HepG2 (cell line): Measurements from ENCODE around the gene AURKA. TPM values are rescaled to one million over a fixed set of nuclear protein-coding genes. Genes with fewer than 3 reads are reported as not detected.

ENCODE experiments used
- CCAR2 ChIP-seq: fragments of 200-400 bp; formaldehyde crosslinking; optimal IDR thresholded peaks from 2 replicates; pipeline ENCODE3; 2018; ENCODE audit warnings: low read depth, mild to moderate bottlenecking, low read length, moderate library complexity
- KAT2B ChIP-seq: fragments of 150-350 bp; IDR thresholded peaks from 2 replicates; pipeline ENCODE4 v1.6.1; 2014; ENCODE audit warnings: low read depth, low read length, borderline replicate concordance
- PPARG ChIP-seq: conservative IDR thresholded peaks from 2 replicates; pipeline ENCODE4 v1.6.1; 2016; ENCODE audit warnings: missing biosample characterization, missing genetic modification reagents
- RBM22 ChIP-seq: fragments of 200-400 bp; formaldehyde crosslinking; optimal IDR thresholded peaks from 2 replicates; pipeline ENCODE3; 2017; ENCODE audit warnings: mild to moderate bottlenecking, low read length, moderate library complexity
- TBL1XR1 ChIP-seq: fragments of 150-350 bp; IDR thresholded peaks from 2 replicates; pipeline ENCODE4 v1.6.1; 2014; ENCODE audit warnings: borderline replicate concordance, low read length; ENCODE audit not compliant: partially characterized antibody
- TSC22D2 ChIP-seq: sonication (generic); formaldehyde crosslinking; IDR thresholded peaks from 2 replicates; pipeline ENCODE4 v1.5.1; 2020; ENCODE audit warnings: missing genetic modification reagents, mild to moderate bottlenecking, borderline replicate concordance
- ZEB1 ChIP-seq: IDR thresholded peaks from 2 replicates; pipeline ENCODE4 v1.6.1; 2012; ENCODE audit warnings: mild to moderate bottlenecking, low read depth, inconsistent platforms; ENCODE audit not compliant: insufficient replicate concordance
- ZFYVE20 ChIP-seq: sonication (generic); formaldehyde crosslinking; IDR thresholded peaks from 2 replicates; pipeline ENCODE4 v1.8.0; 2023; ENCODE audit warnings: low read depth, mild to moderate bottlenecking, moderate library complexity, missing genetic modification reagents, borderline replicate concordance
- ZNF160 ChIP-seq: sonication (generic); formaldehyde crosslinking; IDR thresholded peaks from 2 replicates; pipeline ENCODE4 v1.8.0; 2022; ENCODE audit warnings: mild to moderate bottlenecking, inconsistent platforms, missing genetic modification reagents
- ZNF20 ChIP-seq: sonication (generic); formaldehyde crosslinking; IDR thresholded peaks from 2 replicates; pipeline ENCODE4 v1.4.0; 2020; ENCODE audit warnings: mild to moderate bottlenecking, moderate library complexity, missing genetic modification reagents
- ZNF564 ChIP-seq: sonication (generic); formaldehyde crosslinking; IDR thresholded peaks from 2 replicates; pipeline ENCODE4 v1.8.1; 2023; ENCODE audit warnings: mild to moderate bottlenecking, missing genetic modification reagents
- polyA plus RNA-seq, 8 experiments: library from polyadenylated mRNA; depleted of rRNA in 3 of 8; stranded (reverse) in 7 of 8; unstranded in 1 of 8; fragments of >200 nt; fragmentation: Illumina TruSeq in 4 of 8; extraction: Trizol in 4 of 8; gene quantifications; 2 replicates each; pipeline versions ENCODE4 v1.2.1 to v1.2.3, GENCODE V29; 2011 to 2016; ENCODE audit warnings: low read depth in 4 of 8, missing spikeins in 1 of 8, mixed read lengths in 1 of 8; ENCODE audit not compliant: insufficient read depth in 1 of 8
- total RNA-seq, 5 experiments: library from RNA; depleted of rRNA; stranded (reverse); fragments of >200 nt; fragmentation: Illumina TruSeq; extraction: Trizol; gene quantifications; 2 replicates each; pipeline ENCODE4 v1.2.3, GENCODE V29; 2016; ENCODE audit warnings: low read depth in 1 of 5
- TF ChIP-seq, protein P1 (sequence below): sonication (generic); formaldehyde crosslinking; IDR thresholded peaks from 2 replicates; pipeline ENCODE4 v1.4.0; 2020; ENCODE audit warnings: missing genetic modification reagents
- TF ChIP-seq, protein P2 (sequence below): sonication (generic); formaldehyde crosslinking; IDR thresholded peaks from 2 replicates; pipeline ENCODE4 v1.4.0; 2020; ENCODE audit warnings: missing genetic modification reagents
- TF ChIP-seq, protein P3 (sequence below): sonication (generic); formaldehyde crosslinking; IDR thresholded peaks from 2 replicates; pipeline ENCODE4 v1.9.0; 2022; ENCODE audit warnings: missing genetic modification reagents, mild to moderate bottlenecking, borderline replicate concordance
- TF ChIP-seq, protein P4 (sequence below): sonication (generic); formaldehyde crosslinking; IDR thresholded peaks from 2 replicates; pipeline ENCODE4 v1.4.0; 2020; ENCODE audit warnings: mild to moderate bottlenecking, missing genetic modification reagents

The AURKA gene
- total and polyA plus RNA-seq, 2 of the 13 experiments (the other 11 are each of a cell fraction or from before 2014, with no cell fraction given), result 96.4 to 224 TPM

DNA sequence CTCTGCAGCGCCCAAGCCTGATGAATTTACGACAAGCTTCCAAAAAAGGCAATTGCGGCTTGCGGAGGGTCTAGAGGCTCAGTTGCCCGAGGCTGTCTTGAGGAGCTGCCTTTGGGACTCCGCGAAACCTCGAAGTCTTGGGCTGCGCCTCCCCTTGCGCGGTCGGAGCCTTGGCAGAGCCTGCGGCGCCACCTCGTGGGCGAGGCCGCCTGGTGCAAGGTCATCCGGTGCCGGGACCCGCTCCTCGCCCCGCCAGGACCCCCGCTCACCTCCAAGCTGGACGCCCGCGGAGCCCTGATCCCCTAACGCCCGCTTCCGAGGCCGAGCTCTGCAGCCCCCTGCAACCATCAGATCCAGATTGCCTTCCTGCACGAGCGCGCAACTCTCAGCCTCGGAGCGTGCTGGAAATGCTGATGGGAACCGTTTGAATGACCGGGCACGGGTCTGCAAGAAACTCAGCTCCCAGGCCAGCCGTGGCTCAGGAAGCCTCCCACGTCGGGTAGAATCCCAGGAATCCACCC, 48.1 kb downstream of the AURKA start (continued):
- TF ChIP-seq TSC22D2 (no peak), KAT2B (no peak), ZNF160 (CRISPR knock-in tag) (no peak), CCAR2 (no peak), RBM22 (no peak), ZFYVE20 (CRISPR knock-in tag) (no peak), ZNF20 (CRISPR knock-in tag) (no peak), PPARG (CRISPR knock-in tag) (no peak), TBL1XR1 (peak; percentile 29), ZEB1 (no peak), ZNF564 (CRISPR knock-in tag) (peak; percentile 94)
- TF ChIP-seq, protein P1, sequence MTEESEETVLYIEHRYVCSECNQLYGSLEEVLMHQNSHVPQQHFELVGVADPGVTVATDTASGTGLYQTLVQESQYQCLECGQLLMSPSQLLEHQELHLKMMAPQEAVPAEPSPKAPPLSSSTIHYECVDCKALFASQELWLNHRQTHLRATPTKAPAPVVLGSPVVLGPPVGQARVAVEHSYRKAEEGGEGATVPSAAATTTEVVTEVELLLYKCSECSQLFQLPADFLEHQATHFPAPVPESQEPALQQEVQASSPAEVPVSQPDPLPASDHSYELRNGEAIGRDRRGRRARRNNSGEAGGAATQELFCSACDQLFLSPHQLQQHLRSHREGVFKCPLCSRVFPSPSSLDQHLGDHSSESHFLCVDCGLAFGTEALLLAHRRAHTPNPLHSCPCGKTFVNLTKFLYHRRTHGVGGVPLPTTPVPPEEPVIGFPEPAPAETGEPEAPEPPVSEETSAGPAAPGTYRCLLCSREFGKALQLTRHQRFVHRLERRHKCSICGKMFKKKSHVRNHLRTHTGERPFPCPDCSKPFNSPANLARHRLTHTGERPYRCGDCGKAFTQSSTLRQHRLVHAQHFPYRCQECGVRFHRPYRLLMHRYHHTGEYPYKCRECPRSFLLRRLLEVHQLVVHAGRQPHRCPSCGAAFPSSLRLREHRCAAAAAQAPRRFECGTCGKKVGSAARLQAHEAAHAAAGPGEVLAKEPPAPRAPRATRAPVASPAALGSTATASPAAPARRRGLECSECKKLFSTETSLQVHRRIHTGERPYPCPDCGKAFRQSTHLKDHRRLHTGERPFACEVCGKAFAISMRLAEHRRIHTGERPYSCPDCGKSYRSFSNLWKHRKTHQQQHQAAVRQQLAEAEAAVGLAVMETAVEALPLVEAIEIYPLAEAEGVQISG (CRISPR knock-in tag), result no peak; the same call in 1 of the 2 replicates
- TF ChIP-seq, protein P2, sequence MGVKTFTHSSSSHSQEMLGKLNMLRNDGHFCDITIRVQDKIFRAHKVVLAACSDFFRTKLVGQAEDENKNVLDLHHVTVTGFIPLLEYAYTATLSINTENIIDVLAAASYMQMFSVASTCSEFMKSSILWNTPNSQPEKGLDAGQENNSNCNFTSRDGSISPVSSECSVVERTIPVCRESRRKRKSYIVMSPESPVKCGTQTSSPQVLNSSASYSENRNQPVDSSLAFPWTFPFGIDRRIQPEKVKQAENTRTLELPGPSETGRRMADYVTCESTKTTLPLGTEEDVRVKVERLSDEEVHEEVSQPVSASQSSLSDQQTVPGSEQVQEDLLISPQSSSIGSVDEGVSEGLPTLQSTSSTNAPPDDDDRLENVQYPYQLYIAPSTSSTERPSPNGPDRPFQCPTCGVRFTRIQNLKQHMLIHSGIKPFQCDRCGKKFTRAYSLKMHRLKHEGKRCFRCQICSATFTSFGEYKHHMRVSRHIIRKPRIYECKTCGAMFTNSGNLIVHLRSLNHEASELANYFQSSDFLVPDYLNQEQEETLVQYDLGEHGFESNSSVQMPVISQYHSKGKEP (CRISPR knock-in tag), result no peak
- TF ChIP-seq, protein P3, sequence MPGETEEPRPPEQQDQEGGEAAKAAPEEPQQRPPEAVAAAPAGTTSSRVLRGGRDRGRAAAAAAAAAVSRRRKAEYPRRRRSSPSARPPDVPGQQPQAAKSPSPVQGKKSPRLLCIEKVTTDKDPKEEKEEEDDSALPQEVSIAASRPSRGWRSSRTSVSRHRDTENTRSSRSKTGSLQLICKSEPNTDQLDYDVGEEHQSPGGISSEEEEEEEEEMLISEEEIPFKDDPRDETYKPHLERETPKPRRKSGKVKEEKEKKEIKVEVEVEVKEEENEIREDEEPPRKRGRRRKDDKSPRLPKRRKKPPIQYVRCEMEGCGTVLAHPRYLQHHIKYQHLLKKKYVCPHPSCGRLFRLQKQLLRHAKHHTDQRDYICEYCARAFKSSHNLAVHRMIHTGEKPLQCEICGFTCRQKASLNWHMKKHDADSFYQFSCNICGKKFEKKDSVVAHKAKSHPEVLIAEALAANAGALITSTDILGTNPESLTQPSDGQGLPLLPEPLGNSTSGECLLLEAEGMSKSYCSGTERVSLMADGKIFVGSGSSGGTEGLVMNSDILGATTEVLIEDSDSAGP (CRISPR knock-in tag), result peak; percentile 56; the same call in 1 of the 2 replicates
- TF ChIP-seq, protein P4, sequence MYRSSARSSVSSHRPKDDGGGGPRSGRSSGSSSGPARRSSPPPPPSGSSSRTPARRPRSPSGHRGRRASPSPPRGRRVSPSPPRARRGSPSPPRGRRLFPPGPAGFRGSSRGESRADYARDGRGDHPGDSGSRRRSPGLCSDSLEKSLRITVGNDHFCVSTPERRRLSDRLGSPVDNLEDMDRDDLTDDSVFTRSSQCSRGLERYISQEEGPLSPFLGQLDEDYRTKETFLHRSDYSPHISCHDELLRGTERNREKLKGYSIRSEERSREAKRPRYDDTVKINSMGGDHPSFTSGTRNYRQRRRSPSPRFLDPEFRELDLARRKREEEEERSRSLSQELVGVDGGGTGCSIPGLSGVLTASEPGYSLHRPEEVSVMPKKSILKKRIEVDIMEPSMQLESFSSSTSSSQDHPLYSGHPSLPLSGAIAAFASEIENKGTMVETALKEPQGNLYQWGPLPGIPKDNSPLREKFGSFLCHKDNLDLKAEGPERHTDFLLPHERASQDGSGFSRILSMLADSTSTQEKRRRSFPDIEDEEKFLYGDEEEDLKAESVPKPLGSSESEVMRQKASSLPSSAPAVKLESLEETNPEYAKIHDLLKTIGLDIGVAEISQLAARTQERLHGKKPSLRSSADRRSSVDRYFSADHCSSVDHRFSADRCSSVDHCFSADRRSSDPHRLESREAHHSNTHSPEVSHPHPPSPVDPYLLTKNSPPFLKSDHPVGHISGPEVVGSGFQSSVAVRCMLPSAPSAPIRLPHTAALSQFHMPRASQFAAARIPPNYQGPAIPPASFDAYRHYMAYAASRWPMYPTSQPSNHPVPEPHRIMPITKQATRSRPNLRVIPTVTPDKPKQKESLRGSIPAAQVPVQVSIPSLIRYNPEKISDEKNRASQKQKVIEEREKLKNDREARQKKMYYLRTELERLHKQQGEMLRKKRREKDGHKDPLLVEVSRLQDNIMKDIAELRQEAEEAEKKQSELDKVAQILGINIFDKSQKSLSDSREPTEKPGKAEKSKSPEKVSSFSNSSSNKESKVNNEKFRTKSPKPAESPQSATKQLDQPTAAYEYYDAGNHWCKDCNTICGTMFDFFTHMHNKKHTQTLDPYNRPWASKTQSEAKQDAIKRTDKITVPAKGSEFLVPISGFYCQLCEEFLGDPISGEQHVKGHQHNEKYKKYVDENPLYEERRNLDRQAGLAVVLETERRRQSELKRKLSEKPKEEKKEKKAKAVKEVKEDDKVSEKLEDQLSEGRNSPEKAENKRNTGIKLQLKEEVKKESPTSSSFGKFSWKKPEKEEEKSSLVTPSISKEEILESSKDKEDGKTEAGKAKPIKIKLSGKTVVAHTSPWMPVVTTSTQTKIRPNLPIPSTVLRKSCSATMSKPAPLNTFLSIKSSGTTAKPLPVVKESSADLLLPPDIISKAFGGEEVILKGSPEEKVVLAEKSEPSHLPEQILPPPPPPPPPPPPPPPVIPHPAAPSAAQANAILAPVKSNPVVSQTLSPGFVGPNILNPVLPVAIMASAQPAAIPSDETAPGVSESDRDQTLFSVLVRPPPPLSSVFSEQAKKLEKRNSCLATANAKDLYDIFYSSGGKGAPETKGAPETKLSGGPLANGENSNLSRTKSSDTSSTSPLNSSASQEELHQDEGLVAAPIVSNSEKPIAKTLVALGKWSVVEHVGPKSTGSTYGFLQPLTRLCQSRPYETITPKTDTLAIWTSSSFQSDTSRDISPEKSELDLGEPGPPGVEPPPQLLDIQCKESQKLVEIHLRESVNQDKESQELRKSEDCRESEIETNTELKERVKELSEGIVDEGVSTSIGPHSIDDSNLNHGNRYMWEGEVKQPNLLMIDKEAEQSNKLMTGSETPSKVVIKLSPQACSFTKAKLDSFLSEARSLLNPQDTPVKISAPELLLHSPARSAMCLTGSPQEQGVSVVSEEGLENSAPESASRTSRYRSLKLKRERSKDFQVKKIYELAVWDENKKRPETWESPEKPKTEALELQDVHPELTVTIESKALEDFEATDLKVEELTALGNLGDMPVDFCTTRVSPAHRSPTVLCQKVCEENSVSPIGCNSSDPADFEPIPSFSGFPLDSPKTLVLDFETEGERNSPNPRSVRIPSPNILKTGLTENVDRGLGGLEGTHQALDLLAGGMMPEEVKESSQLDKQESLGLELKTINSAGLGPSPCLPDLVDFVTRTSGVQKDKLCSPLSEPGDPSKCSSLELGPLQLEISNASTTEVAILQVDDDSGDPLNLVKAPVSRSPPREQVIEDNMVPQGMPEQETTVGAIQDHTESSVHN (CRISPR knock-in tag), result 0 out of 2 replicates have a peak, but pooled peaks have one; percentile 39
